HK-2 (cell line): Measurements from ENCODE around the gene FOXP1.

Experiments used
- DNase-seq: peaks from one replicate; pipeline ENCODE4 v3.0.0-alpha.2; 2018; ENCODE audit not compliant: unreplicated experiment

Gene FOXP1

DNA sequence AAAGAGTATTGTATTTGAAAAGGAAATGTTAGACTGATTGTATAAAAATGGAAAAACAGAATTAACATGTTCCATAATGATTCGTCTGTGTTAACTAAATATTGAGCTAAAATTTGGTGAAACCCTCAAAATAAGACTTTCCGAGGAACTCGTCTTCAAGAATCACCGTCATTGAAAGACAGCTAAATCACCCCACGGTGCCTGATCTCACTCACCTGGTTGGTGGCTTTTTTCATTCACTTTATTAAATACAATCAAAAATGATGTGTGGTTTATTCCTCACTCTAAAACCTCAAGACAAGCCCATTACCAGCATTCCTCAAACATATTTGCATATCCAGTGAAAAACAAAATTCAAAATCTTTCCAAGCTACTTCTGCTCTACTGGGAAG lies 153.9 kb downstream of the FOXP1 start:
- DNase-seq, result no peak

DNA sequence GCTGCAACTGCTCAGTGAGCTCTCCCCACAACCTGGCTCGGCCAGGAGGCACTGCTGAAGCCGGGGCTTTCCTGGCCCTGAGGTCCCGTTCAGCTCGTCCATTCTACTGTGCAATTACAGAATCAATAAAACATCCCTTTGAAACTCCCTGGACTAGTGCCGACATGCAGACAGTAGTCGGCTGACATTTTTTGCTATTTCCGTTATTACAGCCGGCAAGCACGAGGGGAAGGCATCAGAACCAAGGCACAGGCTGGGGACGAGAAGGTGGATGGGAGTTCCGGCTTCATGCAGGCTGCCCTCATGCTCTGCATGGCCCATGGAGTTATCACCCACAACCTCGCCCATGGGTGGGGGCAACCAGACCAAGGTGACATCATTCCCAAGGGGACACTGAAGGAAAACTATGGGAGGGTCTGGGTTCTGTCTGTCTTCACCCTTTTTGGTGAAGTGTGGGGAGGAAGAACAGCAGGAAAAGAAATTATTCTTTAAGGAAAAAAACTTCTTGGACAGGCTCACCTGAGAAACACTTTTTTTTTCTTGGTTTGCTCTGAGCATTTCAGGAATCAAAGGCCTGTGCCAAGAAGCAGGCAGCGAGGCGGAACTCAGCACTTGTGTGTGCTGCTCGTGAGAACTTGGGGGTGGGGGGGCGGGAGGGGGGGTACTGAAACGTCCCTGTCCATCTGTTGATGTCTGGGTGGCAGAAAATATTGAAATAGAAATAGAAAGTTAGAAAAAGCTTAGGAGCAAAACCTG lies 154.5 kb downstream of the FOXP1 start:
- DNase-seq, result peak; percentile 44

DNA sequence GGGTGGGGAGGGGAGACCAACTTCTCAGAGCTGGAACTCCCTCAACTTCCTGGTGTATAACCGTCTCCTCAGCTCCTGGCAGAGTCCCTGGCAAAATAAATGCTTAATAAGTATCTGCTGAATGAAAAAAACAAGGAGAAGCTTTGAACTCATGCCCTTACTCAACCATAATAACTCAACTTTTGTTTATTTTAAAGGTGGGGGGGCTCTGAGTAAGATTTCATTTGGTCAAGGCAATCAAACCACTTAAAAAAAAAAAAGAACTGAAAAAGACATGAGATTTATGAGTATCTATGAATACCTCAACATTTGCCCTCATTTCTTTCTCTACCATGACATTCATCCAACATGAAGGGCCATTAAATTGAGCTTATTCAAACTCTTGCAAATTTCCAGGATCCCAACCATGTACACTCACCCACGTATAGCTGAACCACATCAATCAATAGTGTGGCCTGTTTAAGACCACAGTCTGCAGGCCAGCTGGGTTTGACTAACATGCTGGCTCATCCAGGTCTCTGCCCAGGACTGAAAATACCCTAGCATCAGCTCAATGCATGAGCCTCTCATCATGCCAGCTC lies 157.9 kb downstream of the FOXP1 start:
- DNase-seq, result no peak

DNA sequence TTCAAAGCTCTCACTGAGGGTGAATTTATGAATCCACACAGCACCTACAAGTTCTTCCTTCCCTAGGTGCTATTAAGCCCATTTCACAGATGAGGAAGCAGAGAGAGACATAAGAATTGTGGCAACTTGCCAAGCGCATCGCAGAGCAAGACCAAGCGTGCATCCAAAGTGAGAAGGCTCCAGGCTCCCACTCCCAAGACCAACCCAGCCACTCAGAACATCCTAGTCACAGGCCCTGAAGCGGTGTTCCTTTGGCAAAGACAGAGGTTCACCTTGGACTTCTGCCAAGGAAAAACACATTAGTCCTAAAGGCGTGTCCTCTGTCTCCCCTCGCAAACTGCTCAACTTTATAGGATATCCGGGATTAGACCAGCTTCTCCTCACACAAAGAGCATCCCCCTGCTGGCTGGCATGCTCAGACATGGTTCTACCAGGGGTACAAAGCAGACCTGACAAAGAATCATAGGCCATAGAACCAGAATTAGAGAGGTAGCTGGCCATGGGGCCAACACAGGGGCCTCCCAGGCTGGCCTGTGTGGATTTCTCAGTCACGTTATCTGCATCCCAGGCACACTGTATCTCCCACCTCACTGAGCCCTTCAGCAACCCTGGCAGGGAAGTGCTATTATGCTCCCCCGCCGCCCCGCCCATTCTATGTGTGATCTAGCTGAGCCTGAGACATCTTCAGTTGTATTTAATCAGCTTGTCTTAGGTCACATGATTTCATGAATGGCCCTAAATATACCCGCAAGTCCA lies 160.2 kb downstream of the FOXP1 start:
- DNase-seq, result no peak

DNA sequence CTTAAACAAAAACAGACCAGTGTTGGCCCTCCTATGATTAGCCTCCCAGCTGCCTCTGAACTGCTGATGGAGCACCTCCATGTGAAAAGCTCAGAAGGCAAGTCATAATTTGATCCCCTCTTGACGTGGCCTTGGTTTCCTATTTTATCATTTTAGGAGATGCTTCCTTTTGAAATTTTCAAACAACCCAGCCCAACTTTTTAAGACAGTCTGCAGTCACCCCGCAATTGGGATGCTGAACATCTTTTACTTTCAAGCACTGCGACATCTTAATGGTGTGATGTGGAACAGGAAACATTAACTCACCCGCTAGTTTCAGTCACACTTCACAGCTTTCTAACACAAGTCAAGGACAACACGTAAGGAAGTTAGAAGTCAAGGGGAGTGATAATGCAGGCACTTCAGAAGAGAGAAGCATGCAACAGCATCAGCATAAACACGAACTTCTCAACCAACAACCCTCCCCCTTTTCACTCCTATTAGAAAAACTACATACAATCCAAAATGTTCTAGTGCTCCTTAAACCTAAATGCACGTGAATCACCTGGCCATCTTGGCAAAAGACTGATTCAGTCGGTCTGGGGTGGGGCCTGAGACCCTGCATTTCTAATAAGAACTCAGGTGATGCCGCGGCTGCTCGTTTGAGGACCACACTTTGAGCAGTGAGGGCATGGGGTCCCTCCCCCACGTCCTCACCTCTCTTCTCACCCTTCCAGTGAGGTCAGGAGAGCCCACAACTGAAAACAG lies 161.5 kb downstream of the FOXP1 start:
- DNase-seq, result no peak

DNA sequence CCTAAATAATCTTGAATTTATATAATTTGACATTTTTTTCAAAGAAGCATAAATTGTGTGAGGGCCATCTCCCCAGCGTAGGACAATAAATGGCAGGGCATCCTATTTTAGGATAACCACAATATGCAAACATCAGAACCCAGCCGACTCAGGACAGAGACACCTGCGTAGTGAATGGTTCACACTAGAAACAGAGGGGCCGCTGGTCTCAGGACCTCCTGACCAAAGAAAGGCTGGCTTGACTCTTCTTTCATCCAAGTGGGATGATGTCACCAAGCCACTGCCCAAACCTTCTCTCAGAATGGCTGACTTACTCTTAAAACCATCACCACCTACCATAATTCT lies 162.1 kb downstream of the FOXP1 start:
- no peak for DNase-seq

DNA sequence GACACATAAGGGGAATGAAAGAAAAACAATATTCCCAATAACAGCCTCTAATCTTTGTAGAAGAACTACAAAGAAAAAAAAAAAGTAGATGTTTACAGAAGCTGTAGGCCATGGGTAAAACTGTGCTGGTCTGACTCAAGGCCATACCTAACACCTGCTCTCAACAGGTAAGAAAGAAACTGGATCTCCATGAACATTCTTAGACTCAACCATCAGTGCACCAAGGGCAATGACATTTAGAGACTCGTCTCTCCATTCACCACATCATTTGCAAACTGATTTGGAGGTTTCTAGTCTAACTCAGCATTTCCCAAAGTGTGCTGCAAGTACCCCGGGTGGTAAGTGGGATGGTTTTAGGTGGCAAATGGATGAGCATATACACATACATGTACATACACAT lies 164.2 kb downstream of the FOXP1 start:
- no peak for DNase-seq

DNA sequence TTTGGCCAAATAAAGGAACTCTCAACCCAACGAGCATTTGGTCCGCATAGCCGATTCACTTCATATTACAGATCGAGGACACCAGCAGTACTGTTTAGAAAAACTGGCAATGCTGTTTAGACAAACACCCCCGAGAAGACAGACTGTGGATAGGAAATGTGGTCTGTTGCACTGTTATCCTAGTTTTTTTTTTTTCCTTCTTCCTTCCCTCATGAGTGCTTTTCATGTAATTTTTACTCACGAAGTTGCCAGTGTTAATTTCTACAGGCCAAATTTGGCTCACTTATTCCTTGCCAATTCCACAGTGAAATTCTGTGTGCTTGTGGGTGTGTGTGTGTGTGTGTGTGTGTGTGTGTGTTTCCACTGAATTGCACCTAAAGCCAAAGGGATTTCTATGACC lies 165.7 kb downstream of the FOXP1 start:
- DNase-seq, result no peak

DNA sequence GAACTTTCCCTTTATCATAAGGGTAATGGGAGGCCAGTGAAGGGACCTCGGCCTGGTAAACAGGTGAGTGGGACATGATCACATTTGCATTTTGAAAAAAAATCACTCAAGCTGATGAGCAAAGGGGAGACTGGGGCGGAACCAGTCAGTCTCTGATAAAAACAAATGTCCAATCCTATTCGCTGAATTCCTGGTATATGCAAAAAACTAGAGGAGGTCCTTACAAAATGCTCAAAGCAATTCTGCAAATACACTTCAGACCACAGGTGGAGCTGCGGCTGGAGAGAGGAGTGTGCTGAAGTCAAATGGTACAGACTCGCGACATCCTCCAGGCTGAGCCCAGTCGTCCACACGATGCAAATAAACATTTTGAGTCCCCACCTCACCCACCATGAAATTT lies 166.7 kb downstream of the FOXP1 start:
- no peak for DNase-seq

DNA sequence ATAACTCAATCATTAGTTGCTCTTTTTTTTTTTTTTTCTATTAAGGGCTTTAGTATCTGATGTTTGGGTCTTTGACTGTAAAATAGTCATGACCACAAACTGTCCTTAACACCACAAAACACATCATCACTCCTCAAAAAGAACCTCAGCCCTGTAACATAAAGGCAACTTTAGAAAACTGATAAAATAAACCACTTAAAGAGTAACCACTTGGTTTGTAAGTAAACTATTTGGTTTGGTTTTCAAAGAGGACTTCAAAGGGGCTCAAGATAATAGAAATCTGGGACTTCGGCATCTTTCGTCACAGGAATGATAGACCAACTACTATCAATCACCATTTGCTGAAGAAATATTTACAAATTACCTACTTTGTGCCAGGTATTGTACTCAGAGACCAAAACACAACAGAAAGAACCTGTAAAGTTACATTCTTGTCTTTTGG lies 167.8 kb downstream of the FOXP1 start:
- no peak for DNase-seq

DNA sequence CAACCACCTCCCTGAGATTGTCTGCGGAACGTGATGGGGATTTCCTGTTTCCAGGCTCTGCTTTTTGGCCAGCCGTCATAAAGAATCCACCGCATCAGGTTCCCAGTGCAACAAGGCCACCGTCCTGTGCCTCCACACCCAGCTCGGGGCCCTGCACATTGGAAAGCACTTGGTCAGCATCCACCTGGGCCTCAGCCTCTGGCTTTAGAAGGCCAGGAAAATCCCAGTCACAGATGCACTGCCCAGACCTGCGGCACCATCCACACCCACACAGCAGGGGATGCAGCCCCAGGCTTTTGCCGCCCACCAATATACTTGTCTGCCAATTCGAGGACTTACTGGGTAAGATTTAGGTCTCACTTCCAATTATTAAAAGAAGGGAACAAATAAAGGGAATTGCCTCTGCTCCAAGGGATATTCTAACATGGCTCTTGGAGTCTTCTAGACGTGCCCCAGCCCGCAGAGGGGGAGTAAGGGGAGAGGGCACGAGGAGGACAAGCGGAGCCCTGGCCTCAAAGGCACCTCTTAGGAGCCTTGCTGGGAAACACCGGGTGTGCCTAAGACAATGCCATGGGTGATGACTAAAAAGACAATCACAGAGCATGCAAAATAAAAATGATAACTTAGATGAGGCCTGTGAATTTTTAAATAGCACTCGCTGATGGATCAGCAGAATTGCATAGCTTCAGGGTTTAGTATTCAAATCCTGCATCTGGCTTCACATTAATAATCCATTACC lies 169.2 kb downstream of the FOXP1 start:
- DNase-seq, result no peak

DNA sequence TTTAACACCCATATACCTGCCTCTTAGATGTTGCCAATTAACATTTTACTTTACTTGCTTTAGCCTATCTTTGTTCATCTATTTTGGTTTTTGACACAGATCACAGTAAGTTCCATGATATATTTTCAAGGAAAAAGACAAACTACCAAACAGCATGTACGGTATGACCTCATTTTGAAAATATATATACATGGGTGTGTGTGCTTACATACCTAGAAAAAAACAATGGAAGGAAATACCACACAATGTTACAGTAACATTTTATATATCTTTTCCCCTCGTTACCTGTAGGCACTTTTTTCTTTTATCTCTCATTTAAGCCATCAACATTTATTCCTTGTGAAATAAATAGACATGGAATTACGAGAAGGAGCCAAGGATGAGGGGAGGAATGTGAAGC lies 170.0 kb downstream of the FOXP1 start:
- DNase-seq, result no peak

DNA sequence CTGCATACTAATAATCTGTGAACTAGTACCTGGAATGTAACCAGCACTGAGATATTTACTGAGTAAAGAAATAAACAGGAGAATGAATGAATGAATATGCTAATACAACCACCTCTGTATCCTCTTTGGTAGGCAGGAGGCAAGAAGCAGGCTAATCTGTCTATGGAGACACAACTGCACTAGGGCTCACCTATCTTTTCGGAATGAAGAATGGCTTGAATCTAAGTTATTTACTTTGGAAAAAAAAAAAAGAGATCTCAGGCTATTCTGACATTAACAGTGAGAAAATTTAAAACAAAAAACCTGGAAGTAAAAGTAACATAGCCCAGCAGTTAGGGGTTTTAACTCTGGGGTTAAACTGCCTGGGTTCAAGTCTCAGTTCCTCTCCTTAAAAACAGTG lies 174.2 kb downstream of the FOXP1 start:
- DNase-seq, result no peak

DNA sequence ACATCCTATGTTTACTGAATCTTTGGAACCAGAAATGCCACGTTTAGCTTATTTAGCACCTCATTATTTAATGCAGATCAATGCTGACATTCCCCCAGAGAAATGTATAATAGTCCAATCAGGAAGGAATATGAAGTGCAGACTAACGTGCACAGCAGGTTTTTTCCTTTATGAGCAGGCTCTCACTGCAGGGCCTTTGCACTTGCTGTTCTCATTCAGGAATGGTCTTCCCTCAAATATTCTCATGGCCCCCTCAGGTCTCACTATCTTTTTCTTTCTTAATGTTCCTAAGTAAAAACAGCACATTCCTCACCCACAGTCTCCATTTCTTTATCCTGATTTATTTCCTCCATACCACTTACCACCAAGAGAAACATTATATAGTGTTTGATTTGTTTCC lies 174.6 kb downstream of the FOXP1 start:
- no peak for DNase-seq

DNA sequence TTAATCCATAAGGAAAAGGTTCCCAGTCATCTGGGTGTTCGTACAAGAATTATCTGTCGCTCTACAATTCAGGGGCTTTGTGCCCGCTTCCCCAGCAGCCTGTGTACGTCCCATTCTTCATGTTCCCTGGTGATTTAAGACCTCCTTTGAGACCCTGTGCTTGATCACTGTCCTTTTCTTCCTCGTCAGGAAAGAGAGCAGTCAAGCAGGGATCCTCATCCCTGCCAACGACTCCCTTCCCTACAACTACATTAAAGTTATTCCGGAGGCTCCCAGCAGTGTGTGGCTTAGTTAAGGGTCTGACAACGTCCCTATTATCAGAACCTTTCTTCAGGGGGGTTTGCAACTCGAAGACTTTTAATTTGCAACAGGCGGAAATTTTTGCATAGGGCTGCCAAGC lies 175.7 kb downstream of the FOXP1 start:
- no peak for DNase-seq

DNA sequence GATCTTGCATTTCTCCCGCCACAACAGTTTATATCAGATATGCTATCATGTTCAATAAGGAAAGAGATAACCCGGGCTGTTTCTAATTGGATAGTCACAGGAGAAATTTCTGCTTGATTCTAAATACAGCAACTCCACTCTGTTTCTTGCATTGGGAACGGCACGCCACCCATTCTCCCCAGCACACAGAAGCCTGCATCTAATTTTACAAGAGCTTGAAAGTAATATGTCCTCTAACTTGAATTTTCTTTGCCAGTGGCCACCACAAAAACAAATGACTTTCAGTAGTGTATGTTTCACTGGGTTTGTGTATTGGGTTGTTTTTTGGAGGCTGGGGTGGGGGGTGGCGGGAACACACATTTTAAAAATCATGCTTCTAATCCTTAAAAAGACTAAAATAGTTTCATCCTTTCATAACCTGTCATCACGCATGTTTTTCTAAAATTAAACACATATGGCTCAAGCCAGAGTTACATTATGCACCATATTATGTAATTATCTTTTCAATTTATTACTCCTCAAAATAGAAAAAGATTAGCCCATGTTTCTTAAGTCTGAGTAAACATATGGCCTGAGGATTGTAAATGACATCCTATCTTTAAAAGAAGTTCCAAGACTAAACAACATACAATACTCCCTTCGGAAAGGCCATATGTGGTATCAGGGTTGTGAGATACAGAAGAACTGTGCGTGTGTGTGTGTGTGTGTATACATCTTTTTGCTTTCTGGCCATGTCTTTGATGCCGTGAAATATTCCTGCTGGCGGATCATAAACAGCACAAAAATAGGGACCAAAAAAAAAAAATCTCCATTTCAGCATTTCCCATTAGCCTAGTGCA lies 176.3 kb downstream of the FOXP1 start:
- no peak for DNase-seq

DNA sequence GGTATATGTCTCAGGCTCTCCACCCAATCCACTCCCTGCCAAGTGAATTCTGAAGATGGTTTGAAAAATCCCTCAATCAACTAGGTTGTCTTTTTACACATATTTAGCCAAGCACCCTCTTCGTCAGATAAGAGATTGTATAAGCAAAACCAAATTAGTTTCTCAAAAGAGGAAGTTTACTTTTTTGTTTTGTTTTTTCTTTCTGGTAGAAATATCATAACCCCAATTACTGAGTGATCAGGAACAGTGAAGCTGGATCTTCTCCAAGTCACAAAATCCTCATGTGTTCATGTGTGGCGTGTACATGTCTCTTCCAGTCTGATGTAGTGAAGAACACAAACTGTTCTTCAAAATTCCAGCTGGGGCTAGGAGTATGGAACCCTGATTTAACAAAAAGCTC lies 180.6 kb downstream of the FOXP1 start:
- DNase-seq, result no peak

DNA sequence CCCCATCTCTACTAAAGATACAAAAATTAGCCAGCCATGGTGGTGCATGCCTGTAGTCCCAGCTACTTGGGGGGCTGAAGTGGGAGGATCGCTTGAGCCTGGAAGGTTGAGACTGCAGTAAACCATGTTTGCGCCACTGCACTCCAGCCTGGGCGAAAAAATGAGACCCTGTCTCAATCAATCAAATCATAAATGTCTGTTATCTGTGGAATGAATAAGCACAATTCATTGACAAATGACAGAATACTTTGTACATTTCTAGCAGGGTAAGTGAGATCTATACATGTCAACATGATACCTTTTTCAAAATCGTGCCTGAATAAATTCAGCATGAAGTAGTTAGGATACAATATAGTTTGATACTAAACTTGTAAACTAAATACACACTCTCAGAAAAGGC lies 181.2 kb downstream of the FOXP1 start:
- DNase-seq, result no peak

DNA sequence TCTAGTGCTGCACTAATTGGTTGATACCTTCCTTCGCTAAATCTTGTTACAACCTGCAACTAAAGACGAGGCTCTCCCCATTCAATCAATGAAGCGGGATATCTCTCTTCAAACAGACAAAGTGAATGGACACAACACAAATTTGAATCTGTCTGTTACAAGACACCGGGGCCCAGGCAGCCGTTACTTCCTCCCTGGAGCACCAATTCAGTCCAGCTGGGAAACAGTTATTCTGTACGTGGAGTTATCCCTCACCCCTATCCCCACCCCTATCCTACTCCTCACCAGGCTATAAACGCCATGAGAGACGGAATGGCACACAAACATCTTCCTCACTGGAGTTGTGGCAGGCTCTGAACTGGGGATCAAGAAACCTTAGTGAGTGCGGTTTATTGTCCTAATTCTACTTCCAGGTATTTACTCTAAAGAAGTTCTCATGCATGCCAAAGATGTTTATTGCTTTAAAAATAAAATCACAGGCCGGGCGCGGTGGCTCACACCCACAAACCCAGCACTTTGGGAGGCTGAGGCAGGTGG lies 181.8 kb downstream of the FOXP1 start:
- no peak for DNase-seq

DNA sequence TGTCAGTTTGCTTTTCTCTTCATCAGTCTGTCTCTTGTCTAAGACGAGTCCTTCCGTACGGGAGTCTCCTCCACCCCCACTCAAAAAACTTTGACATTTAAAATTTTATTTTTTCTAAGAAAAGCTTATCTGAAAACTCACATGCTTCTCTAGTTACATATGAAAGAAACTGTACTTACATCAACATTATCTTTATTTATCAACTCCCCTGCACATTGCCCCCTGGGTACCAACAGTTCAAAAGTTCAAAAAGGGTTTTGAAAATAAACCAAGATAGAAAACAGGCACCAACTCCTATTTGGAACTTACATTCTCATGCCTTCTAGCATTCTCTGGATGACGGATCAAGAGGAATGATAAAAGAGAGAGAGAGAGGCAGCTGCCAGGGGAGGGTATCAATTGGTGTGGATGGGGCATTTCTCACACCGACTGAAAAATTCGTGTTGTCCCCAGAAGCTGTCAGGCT lies 182.5 kb downstream of the FOXP1 start:
- no peak for DNase-seq

DNA sequence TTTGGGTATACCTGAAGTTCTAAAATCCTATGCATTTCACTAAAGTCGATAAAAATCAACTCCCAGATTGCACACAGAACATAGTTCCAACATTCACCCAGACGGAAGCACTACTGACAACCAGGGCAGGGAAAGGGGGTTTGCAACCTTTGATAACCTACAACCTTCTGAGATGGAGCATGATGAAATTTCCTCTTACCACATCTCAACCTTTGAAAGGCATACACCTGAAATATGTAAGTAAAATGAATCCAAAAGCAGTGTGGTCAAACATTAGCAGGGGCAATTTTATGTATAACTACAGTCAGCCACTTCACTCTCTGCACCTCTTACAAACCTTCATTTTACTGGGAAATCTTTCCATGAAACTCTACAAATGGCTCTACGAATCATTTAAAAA lies 184.1 kb downstream of the FOXP1 start:
- DNase-seq, result no peak
